ENCODE measurements around the gene IFTAP.

The IFTAP gene

DNA sequence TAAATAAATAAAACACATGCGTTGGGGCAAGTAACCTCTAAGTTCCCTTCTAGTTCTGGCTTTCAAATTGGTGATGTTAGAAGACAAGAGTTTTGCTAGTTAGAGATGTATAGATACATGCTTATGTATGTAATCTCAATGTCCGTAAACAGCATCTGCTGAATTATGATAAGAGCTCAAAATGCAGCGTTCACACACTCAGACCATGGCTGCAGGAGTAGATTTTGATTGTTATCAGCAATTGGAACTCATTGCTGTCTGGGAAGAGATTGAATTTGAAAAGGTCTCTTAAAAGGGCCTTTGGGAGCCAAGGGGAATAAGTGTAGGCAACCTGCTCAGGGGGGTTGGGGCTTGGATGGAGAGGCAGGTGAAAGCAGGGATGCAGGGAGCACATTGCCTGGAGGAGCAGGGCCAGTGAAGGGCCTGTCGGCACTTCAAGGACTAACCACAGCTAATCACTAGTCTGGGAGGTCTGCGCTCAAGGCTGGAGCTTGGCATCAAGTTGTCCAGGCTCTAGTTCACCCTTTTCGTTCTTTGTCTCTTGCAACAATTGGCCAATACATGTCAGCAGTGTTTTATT, 29.2 kb upstream of the IFTAP start:
- Histone ChIP-seq H3K27me3 (ENCODE audit: insufficient read depth, insufficient read length) (no peaks in the 10 kb centered on the region), H3K4me1 (ENCODE audit: insufficient read depth, insufficient read length) (no peaks in the 10 kb centered on the region), H3K9me3 (ENCODE audit: insufficient read depth, low read length) (peaks cover 6% of the 10 kb centered on the region; the same call in 1 of the 2 replicates), H3K9ac (ENCODE audit: insufficient read length, low read depth) (no peak overlapping the region), H3K4me3 (ENCODE audit: insufficient read length, low read depth) (no peak overlapping the region), H3K36me3 (ENCODE audit: insufficient read depth, insufficient read length, low read length) (no peaks in the 10 kb centered on the region)
- DNase-seq (ENCODE audit: low read depth, low spot score), result no peak
- TF ChIP-seq ZNF274 (IDR thresholded peaks at IDR 0.05; ENCODE audit: low read depth, low read length) (no peak), SUZ12 (IDR thresholded peaks at IDR 0.05; ENCODE audit: extremely low read depth, insufficient read depth, insufficient read length) (no peak)

DNA sequence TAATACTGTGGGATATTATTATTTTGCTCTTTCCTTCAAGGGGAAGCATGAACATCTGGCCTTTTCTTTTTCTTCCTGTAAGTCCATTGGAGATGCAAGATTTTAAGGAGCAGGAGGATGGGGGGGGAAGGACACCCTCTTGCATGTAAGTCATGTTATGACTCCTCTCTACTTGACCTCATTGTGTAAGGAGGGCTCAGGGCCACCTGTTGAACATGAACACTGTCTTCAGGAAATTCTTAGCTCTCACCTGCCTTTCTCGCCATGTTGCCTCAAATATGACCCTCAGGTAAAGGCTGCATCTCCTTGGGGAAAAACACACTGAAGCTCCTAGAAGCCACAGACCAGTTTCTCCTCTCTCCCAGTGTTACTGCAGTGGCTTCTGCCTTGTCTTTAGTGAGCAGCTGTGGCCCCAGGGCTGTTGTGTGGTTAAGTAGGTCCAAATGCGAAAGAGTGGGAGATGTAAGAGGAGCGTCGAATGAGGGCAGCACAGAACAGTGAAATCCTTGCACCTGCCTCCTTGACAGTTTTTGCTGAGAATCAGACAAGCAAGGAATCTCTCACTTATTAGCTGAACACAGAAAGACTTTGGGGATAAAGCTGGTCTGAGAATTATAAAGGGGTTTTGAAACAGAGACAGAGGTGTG, 27.8 kb upstream of the IFTAP start:
- no peak overlapping the region for H3K9ac ChIP-seq (ENCODE audit: insufficient read length, low read depth)
- no peaks in the 10 kb centered on the region for H3K9me3 ChIP-seq (ENCODE audit: insufficient read depth, low read length)
- DNase-seq (ENCODE audit: low read depth, low spot score), result no peak
- H3K4me1 ChIP-seq (ENCODE audit: insufficient read depth, insufficient read length), result no peaks in the 10 kb centered on the region
- TF ChIP-seq YY1 (IDR thresholded peaks at IDR 0.05; ENCODE audit: insufficient read depth, insufficient read length) (no peak), SUZ12 (IDR thresholded peaks at IDR 0.05; ENCODE audit: extremely low read depth, insufficient read depth, insufficient read length) (no peak), ZNF274 (IDR thresholded peaks at IDR 0.05; ENCODE audit: low read depth, low read length) (no peak)
- H3K4me3 ChIP-seq (ENCODE audit: insufficient read length, low read depth), result no peak overlapping the region
- H3K27me3 ChIP-seq (ENCODE audit: insufficient read depth, insufficient read length), result no peaks in the 10 kb centered on the region
- no peaks in the 10 kb centered on the region for H3K36me3 ChIP-seq (ENCODE audit: insufficient read depth, insufficient read length, low read length)

DNA sequence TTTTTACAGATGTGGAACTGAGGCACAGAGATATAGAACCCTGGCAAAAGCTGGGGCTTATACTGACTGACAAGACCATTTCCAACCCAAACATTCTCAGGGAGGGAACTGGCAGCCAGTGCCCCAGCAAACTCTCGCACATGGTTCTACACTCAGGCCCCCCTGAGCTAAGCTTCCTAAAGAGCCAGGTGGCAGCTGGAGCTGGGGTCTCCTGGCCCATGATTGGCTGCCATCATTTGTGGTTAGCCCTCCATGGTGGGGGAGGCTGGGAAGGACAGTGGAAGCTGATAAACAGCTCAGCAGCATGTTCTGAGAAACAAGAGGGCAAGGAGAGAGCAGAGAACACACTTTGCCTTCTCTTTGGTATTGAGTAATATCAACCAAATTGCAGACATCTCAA, 26.6 kb upstream of the IFTAP start, which contains the start of gene RAG1:
Gene RAG1 (plus strand): TSS at position 314 of the 400 bp plus-strand sequence. CDS start 5,298 bp downstream, outside the sequence.
- Histone ChIP-seq H3K9me3 (ENCODE audit: insufficient read depth, low read length) (no peaks in the 10 kb centered on the region), H3K9ac (ENCODE audit: insufficient read length, low read depth) (no peak within 1 kb of the TSS), H3K4me1 (ENCODE audit: insufficient read depth, insufficient read length) (no peaks in the 10 kb centered on the region), H3K27me3 (ENCODE audit: insufficient read depth, insufficient read length) (no peaks in the 10 kb centered on the region), H3K36me3 (ENCODE audit: insufficient read depth, insufficient read length, low read length) (no peaks in the 10 kb centered on the region), H3K4me3 (ENCODE audit: insufficient read length, low read depth) (no peak within 1 kb of the TSS)
- TF ChIP-seq YY1 (IDR thresholded peaks at IDR 0.05; ENCODE audit: insufficient read depth, insufficient read length) (no peak), SUZ12 (IDR thresholded peaks at IDR 0.05; ENCODE audit: extremely low read depth, insufficient read depth, insufficient read length) (no peak), ZNF274 (IDR thresholded peaks at IDR 0.05; ENCODE audit: low read depth, low read length) (no peak)
- DNase-seq (ENCODE audit: low read depth, low spot score), result no peak

DNA sequence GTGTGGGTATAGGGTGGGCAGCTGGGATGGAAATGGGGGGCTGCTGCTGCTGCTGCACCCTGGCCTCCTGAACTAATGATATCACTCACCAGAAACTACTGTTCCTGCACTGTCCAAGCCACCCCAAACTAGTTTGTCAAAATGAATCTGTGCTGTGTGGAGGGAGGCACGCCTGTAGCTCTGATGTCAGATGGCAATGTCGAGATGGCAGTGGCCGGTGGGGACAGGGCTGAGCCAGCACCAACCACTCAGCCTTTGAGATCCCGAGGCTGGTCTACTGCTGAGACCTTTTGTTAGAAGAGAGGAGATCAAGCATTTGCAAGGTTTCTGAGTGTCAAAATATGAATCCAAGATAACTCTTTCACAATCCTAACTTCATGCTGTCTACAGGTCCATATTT, 25.2 kb upstream of the IFTAP start:
- DNase-seq (ENCODE audit: low read depth, low spot score), result no peak
- H3K9ac ChIP-seq (ENCODE audit: insufficient read length, low read depth), result no peak overlapping the region
- H3K9me3 ChIP-seq (ENCODE audit: insufficient read depth, low read length), result no peaks in the 10 kb centered on the region
- H3K27me3 ChIP-seq (ENCODE audit: insufficient read depth, insufficient read length), result no peaks in the 10 kb centered on the region
- H3K4me3 ChIP-seq (ENCODE audit: insufficient read length, low read depth), result no peak overlapping the region
- no peaks in the 10 kb centered on the region for H3K4me1 ChIP-seq (ENCODE audit: insufficient read depth, insufficient read length)
- peaks cover 8% of the 10 kb centered on the region for H3K36me3 ChIP-seq (ENCODE audit: insufficient read depth, insufficient read length, low read length)
- TF ChIP-seq YY1 (IDR thresholded peaks at IDR 0.05; ENCODE audit: insufficient read depth, insufficient read length) (no peak), SUZ12 (IDR thresholded peaks at IDR 0.05; ENCODE audit: extremely low read depth, insufficient read depth, insufficient read length) (no peak), ZNF274 (IDR thresholded peaks at IDR 0.05; ENCODE audit: low read depth, low read length) (no peak)

DNA sequence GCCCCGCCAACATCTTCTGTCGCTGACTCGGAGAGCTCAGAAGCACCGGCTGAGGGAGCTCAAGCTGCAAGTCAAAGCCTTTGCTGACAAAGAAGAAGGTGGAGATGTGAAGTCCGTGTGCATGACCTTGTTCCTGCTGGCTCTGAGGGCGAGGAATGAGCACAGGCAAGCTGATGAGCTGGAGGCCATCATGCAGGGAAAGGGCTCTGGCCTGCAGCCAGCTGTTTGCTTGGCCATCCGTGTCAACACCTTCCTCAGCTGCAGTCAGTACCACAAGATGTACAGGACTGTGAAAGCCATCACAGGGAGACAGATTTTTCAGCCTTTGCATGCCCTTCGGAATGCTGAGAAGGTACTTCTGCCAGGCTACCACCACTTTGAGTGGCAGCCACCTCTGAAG, 19.8 kb upstream of the IFTAP start:
- no peak for TF ChIP-seq YY1 (IDR thresholded peaks at IDR 0.05; ENCODE audit: insufficient read depth, insufficient read length)
- TF ChIP-seq ZNF274 (IDR thresholded peaks at IDR 0.05; ENCODE audit: low read depth, low read length), result no peak
- TF ChIP-seq SUZ12 (IDR thresholded peaks at IDR 0.05; ENCODE audit: extremely low read depth, insufficient read depth, insufficient read length), result no peak
- H3K36me3 ChIP-seq (ENCODE audit: insufficient read depth, insufficient read length, low read length), result peaks cover 23% of the 10 kb centered on the region
- H3K4me3 ChIP-seq (ENCODE audit: insufficient read length, low read depth), result no peak overlapping the region
- DNase-seq (ENCODE audit: low read depth, low spot score), result no peak
- H3K4me1 ChIP-seq (ENCODE audit: insufficient read depth, insufficient read length), result no peaks in the 10 kb centered on the region
- H3K9ac ChIP-seq (ENCODE audit: insufficient read length, low read depth), result no peak overlapping the region
- no peaks in the 10 kb centered on the region for H3K27me3 ChIP-seq (ENCODE audit: insufficient read depth, insufficient read length)
- H3K9me3 ChIP-seq (ENCODE audit: insufficient read depth, low read length), result no peaks in the 10 kb centered on the region

DNA sequence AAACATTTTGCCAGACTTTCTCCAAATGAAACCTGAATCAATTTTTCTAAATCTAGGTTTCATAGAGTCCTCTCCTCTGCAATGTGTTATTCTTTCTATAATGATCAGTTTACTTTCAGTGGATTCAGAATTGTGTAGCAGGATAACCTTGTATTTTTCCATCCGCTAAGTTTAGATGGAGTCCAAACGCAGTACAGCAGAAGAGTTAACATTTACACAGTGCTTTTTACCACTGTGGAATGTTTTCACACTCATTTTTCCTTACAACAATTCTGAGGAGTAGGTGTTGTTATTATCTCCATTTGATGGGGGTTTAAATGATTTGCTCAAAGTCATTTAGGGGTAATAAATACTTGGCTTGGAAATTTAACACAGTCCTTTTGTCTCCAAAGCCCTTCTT, 16.9 kb upstream of the IFTAP start:
- no peaks in the 10 kb centered on the region for H3K27me3 ChIP-seq (ENCODE audit: insufficient read depth, insufficient read length)
- no peaks in the 10 kb centered on the region for H3K4me1 ChIP-seq (ENCODE audit: insufficient read depth, insufficient read length)
- H3K9me3 ChIP-seq (ENCODE audit: insufficient read depth, low read length), result peaks cover 23% of the 10 kb centered on the region
- TF ChIP-seq YY1 (IDR thresholded peaks at IDR 0.05; ENCODE audit: insufficient read depth, insufficient read length), result no peak
- TF ChIP-seq SUZ12 (IDR thresholded peaks at IDR 0.05; ENCODE audit: extremely low read depth, insufficient read depth, insufficient read length), result no peak
- TF ChIP-seq ZNF274 (IDR thresholded peaks at IDR 0.05; ENCODE audit: low read depth, low read length), result no peak
- H3K36me3 ChIP-seq (ENCODE audit: insufficient read depth, insufficient read length, low read length), result peaks cover 23% of the 10 kb centered on the region
- H3K4me3 ChIP-seq (ENCODE audit: insufficient read length, low read depth), result no peak overlapping the region
- DNase-seq (ENCODE audit: low read depth, low spot score), result no peak
- H3K9ac ChIP-seq (ENCODE audit: insufficient read length, low read depth), result no peak overlapping the region

DNA sequence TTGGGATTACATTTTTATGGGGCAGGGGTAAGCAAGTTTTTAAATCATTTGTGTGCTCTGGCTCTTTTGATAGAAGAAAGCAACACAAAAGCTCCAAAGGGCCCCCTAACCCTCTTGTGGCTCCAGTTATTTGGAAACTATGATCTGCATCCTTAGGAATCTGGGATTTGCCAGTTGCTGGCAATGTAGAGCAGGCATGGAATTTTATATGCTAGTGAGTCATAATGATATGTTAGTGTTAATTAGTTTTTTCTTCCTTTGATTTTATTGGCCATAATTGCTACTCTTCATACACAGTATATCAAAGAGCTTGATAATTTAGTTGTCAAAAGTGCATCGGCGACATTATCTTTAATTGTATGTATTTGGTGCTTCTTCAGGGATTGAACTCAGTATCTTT, 16.4 kb upstream of the IFTAP start:
- no peak overlapping the region for H3K4me3 ChIP-seq (ENCODE audit: insufficient read length, low read depth)

More for the DNA sequence above, 16.4 kb upstream of the IFTAP start:
- Histone ChIP-seq H3K9me3 (ENCODE audit: insufficient read depth, low read length) (peaks cover 24% of the 10 kb centered on the region), H3K4me1 (ENCODE audit: insufficient read depth, insufficient read length) (no peaks in the 10 kb centered on the region), H3K27me3 (ENCODE audit: insufficient read depth, insufficient read length) (no peaks in the 10 kb centered on the region), H3K9ac (ENCODE audit: insufficient read length, low read depth) (no peak overlapping the region), H3K36me3 (ENCODE audit: insufficient read depth, insufficient read length, low read length) (peaks cover 23% of the 10 kb centered on the region)
- TF ChIP-seq SUZ12 (IDR thresholded peaks at IDR 0.05; ENCODE audit: extremely low read depth, insufficient read depth, insufficient read length) (no peak), ZNF274 (IDR thresholded peaks at IDR 0.05; ENCODE audit: low read depth, low read length) (no peak), YY1 (IDR thresholded peaks at IDR 0.05; ENCODE audit: insufficient read depth, insufficient read length) (no peak)
- DNase-seq (ENCODE audit: low read depth, low spot score), result no peak

All from NT2/D1 (cell line).